H1 (cell line): ENCODE data around the gene TBK1. TPM values are rescaled to one million over a fixed set of nuclear protein-coding genes. Genes with fewer than 3 reads are reported as not detected.

Experiments
- CEBPB ChIP-seq: IDR thresholded peaks from 2 replicates; pipeline ENCODE4 v1.6.1; 2012; ENCODE audit warnings: low read depth, low read length
- RAD21 ChIP-seq, 2 experiments: IDR thresholded peaks in 1 of 2; conservative IDR thresholded peaks in 1 of 2; 2 replicates each; pipeline ENCODE4 v1.6.1; 2011; ENCODE audit warnings: low read depth in 2 of 2, low read length in 2 of 2, improper control_type of control experiment in 1 of 2, inconsistent platforms in 1 of 2, mild to moderate bottlenecking in 1 of 2, moderate library complexity in 1 of 2
- RFX5 ChIP-seq: IDR thresholded peaks from 2 replicates; pipeline ENCODE4 v1.6.1; 2011; ENCODE audit warnings: low read depth, low read length, improper control_type of control experiment, borderline replicate concordance
- SAP30 ChIP-seq: fragments of 300-600 bp; sonication (generic); IDR thresholded peaks from 2 replicates; pipeline ENCODE4 v1.7.1; 2012; ENCODE audit warnings: low read length, moderate library complexity, mild to moderate bottlenecking, inconsistent platforms; ENCODE audit not compliant: insufficient read depth, insufficient replicate concordance
- YY1 ChIP-seq: IDR thresholded peaks from 2 replicates; pipeline ENCODE4 v1.6.1; 2011; ENCODE audit warnings: low read depth, mild to moderate bottlenecking, low read length
- polyA plus RNA-seq, 7 experiments: library from polyadenylated mRNA; depleted of rRNA in 3 of 7; stranded (reverse) in 5 of 7; unstranded in 2 of 7; fragments of >200 nt in 5 of 7; fragments of 200-250 nt in 2 of 7; gene quantifications; 1 replicate in 5 of 7; 2 replicates in 1 of 7; 4 replicates in 1 of 7; pipeline versions ENCODE4 v1.2.1 to v1.2.3, GENCODE V29; 2011 to 2013; ENCODE audit warnings: missing spikeins in 2 of 7, mixed read lengths in 2 of 7
- total RNA-seq: library from RNA; stranded (reverse); fragmentation: NEBNext Ultra II Directional; extraction: Animal tissue kit (Norgen Biotek cat#: 25700); gene quantifications from 2 replicates; pipeline ENCODE4 v1.2.1, GENCODE V29; 2021

The TBK1 gene
- total and polyA plus RNA-seq, 2 of the 8 experiments (the other 6 are each of a cell fraction or from before 2014, with no cell fraction given): 5.3 to 20.4 TPM

- TF ChIP-seq RAD21 (IDR thresholded peaks at IDR 0.05 in 1 of 2, conservative IDR thresholded peaks at IDR 0.05 in 1 of 2; ENCODE audit: low read depth in 2 of 2, low read length in 2 of 2) (no peak), CEBPB (no peak), RFX5 (no peak), YY1 (no peak), SAP30 (no peak)
Observed at GRCh38 chr12:64496839-64497400, 45.0 kb downstream of the TBK1 start (continued).
